22Rv1 (cell line): Measurements from ENCODE around the gene CDX2.

Experiments used
- ZFX ChIP-seq: fragments of 450-650 bp; IDR thresholded peaks from 2 replicates; pipeline ENCODE4 v1.6.1; 2017; ENCODE audit warnings: antibody characterized with exemption, borderline replicate concordance
- TF ChIP-seq, protein P1 (sequence below): fragments of 450-650 bp; IDR thresholded peaks from 2 replicates; pipeline ENCODE4 v1.5.1; 2017; ENCODE audit warnings: mild to moderate bottlenecking

DNA sequence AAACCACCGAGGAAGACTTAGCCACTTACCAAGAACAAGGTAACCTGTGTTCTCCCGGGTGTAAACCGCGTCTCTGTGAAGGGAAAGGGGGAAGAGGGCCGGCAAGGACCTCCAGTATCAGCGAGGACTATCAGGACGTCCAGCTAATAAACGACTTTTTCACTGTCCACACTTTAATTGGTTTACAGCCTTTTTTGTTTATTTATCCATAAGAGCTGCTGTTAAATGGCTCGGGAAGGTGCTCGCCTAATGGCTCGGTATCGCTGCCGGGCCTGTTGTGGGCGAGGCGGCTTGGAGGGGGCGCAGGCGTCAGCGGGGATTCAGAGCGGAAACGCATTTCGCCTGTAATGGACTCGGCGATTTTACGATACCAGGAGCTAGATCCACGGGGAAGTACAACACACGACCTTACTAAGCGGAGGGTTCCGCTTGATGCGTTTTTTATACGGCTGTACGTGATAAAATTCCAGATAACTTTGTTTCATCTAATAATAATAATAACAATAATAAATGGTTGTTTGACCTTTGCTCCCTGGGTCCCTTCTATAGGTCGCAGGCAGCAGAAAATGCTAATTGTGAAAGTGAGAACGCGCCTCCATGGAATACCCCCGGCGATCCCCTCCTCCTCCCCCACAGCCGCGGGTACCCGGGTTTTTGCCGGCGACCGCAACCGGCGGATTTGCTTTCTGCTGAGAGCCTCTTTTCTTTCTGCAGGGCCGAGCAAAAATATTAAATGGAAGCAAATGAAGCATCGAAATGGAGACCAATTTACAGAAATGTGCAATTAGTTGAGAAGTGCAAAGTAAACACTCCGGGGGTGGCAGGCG lies 51.8 kb downstream of the CDX2 start:
- TF ChIP-seq, protein P1, sequence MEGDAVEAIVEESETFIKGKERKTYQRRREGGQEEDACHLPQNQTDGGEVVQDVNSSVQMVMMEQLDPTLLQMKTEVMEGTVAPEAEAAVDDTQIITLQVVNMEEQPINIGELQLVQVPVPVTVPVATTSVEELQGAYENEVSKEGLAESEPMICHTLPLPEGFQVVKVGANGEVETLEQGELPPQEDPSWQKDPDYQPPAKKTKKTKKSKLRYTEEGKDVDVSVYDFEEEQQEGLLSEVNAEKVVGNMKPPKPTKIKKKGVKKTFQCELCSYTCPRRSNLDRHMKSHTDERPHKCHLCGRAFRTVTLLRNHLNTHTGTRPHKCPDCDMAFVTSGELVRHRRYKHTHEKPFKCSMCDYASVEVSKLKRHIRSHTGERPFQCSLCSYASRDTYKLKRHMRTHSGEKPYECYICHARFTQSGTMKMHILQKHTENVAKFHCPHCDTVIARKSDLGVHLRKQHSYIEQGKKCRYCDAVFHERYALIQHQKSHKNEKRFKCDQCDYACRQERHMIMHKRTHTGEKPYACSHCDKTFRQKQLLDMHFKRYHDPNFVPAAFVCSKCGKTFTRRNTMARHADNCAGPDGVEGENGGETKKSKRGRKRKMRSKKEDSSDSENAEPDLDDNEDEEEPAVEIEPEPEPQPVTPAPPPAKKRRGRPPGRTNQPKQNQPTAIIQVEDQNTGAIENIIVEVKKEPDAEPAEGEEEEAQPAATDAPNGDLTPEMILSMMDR = no peak
- no peak for TF ChIP-seq ZFX
